Kidney (tissue), 14 donors: ENCODE measurements around the gene ELK4. TPM values are rescaled to one million over a fixed set of nuclear protein-coding genes. Genes with fewer than 3 reads are reported as not detected.

Experiments used
- DNase-seq, 5 donors: peaks; one replicate each; pipeline ENCODE4 v3.0.0-alpha.2; 2013 to 2020
- FAIRE-seq: peaks from 2 replicates; lab custom pipeline; 2012; peaks lifted over from hg19 to GRCh38; lab: Jason Lieb, UNC
- H3K27ac ChIP-seq, 2 donors: one replicate each; pipeline ENCODE4 v1.7.0; 2013; ENCODE audit warnings: low read depth in 2 of 2, low read length in 2 of 2, inconsistent platforms in 1 of 2
- H3K27me3 ChIP-seq: one replicate; pipeline ENCODE4 v1.7.1; 2013; ENCODE audit warnings: low read length, inconsistent platforms; ENCODE audit not compliant: control insufficient read depth, insufficient read depth
- H3K36me3 ChIP-seq, 3 donors: one replicate each; pipeline versions ENCODE4 v1.7.0 to v1.7.1; 2013; ENCODE audit warnings: low read length in 3 of 3, control low read depth in 1 of 3, inconsistent platforms in 1 of 3; ENCODE audit not compliant: insufficient read depth in 3 of 3, control insufficient read depth in 2 of 3
- H3K4me1 ChIP-seq, 3 donors: one replicate each; pipeline versions ENCODE4 v1.7.0 to v1.7.1; 2013; ENCODE audit warnings: low read length in 3 of 3, inconsistent platforms in 1 of 3, low read depth in 1 of 3; ENCODE audit not compliant: control insufficient read depth in 2 of 3, insufficient read depth in 2 of 3
- H3K4me3 ChIP-seq, 3 donors: one replicate each; pipeline versions ENCODE4 v1.7.0 to v1.8.1; 2013; ENCODE audit warnings: low read length in 3 of 3, control low read depth in 1 of 3, inconsistent platforms in 1 of 3
- H3K9ac ChIP-seq, 3 donors: one replicate each; pipeline versions ENCODE4 v1.7.0 to v1.7.1; 2013; ENCODE audit warnings: low read length in 3 of 3, control low read depth in 1 of 3, inconsistent platforms in 1 of 3
- H3K9me3 ChIP-seq, 3 donors: one replicate each; pipeline versions ENCODE4 v1.7.0 to v1.7.1; 2013; ENCODE audit warnings: low read length in 3 of 3, control low read depth in 1 of 3, inconsistent platforms in 1 of 3; ENCODE audit not compliant: control insufficient read depth in 2 of 3, insufficient read depth in 1 of 3
- intact Hi-C: fragments of 100-400 bp; cut with DNase I; formaldehyde crosslinking; loops from one replicate; pipeline ENCODE4 v1.11.1; 2022
- polyA plus RNA-seq: library from polyadenylated mRNA; stranded (reverse); fragments of 350-450 nt; fragmentation: Illumina TruSeq; extraction: RNeasy Lipid Tissue Mini Kit (QIAGEN cat#74804); gene quantifications from one replicate; pipeline ENCODE4 v1.2.3, GENCODE V29; 2014; ENCODE audit warnings: low read depth, low replicate concordance; ENCODE audit not compliant: insufficient read depth
- total RNA-seq: library from RNA; stranded (reverse); fragmentation: NEBNext Ultra II Directional; extraction: Animal tissue kit (Norgen Biotek cat#: 25700); gene quantifications from one replicate; pipeline ENCODE4 v1.2.1, GENCODE V29; 2021
- TF ChIP-seq, protein P1 (sequence below): IDR thresholded peaks from 3 replicates; pipeline ENCODE4 v1.5.1; 2012; ENCODE audit warnings: mild to moderate bottlenecking, moderate library complexity, borderline replicate concordance; ENCODE audit not compliant: insufficient read depth; ENCODE audit errors: extremely low read depth
- donor health status: control.
- donor health status: control.
- donor health status: control.
- donor health status: control.
- donor health status: control.
- donor health status: DM: yes; HTN: yes; CAD: no.
- donor health status: Normal renal cell carcinoma (clear cell type).

ELK4 gene
- total and polyA plus RNA-seq, 2 donors from 2014 or later: 4.2 to 87.3 TPM

GRCh38 chr1:205593967-205594366 lies 37.8 kb downstream of the ELK4 start:
- peaks cover 3 to 8% (median 7%) of the 10 kb centered on the region in 3 donors for H3K4me1 ChIP-seq
- peaks cover 0 to 4% (median 0%) of the 10 kb centered on the region in 3 donors for H3K36me3 ChIP-seq
- H3K27ac ChIP-seq: no peak overlapping the region
- no peak for FAIRE-seq
- no peak overlapping the region for H3K4me3 ChIP-seq
- no peaks in the 10 kb centered on the region for H3K9me3 ChIP-seq
- TF ChIP-seq, protein P1, sequence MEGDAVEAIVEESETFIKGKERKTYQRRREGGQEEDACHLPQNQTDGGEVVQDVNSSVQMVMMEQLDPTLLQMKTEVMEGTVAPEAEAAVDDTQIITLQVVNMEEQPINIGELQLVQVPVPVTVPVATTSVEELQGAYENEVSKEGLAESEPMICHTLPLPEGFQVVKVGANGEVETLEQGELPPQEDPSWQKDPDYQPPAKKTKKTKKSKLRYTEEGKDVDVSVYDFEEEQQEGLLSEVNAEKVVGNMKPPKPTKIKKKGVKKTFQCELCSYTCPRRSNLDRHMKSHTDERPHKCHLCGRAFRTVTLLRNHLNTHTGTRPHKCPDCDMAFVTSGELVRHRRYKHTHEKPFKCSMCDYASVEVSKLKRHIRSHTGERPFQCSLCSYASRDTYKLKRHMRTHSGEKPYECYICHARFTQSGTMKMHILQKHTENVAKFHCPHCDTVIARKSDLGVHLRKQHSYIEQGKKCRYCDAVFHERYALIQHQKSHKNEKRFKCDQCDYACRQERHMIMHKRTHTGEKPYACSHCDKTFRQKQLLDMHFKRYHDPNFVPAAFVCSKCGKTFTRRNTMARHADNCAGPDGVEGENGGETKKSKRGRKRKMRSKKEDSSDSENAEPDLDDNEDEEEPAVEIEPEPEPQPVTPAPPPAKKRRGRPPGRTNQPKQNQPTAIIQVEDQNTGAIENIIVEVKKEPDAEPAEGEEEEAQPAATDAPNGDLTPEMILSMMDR: no peak
- intact Hi-C loops: no loop called here
- no peak for DNase-seq
- no peaks in the 10 kb centered on the region for H3K27me3 ChIP-seq
- no peak overlapping the region for H3K9ac ChIP-seq

DNA sequence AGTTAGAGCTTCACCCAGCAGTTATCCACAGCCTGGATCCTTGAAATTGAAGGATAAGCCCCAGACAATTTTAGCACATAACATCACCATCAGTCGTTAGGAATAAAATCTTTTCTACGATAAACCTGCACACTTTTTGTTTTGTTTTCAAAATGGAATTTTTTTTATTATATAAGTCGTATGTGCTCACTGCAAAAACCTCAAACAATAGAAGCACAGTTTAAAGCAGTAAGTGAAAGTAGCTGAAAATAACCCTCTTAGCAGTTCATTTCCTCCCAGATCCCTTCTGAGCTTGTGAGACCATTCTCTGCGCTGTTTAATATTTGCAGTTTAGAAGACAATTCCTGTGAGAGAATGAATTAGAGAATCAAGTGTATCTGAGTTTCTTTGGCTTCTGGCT lies 38.3 kb downstream of the ELK4 start:
- TF ChIP-seq, protein P1: no peak
- no peak overlapping the region for H3K27ac ChIP-seq
- FAIRE-seq: no peak
- intact Hi-C loops: no loop called here
- peaks cover 3 to 4% (median 3%) of the 10 kb centered on the region in 3 donors for H3K4me1 ChIP-seq
- no peak for DNase-seq
- no peak overlapping the region for H3K4me3 ChIP-seq
- H3K36me3 ChIP-seq: peaks cover 0 to 4% (median 0%) of the 10 kb centered on the region in 3 donors
- no peaks in the 10 kb centered on the region for H3K9me3 ChIP-seq
- no peak overlapping the region for H3K9ac ChIP-seq
- no peaks in the 10 kb centered on the region for H3K27me3 ChIP-seq

DNA sequence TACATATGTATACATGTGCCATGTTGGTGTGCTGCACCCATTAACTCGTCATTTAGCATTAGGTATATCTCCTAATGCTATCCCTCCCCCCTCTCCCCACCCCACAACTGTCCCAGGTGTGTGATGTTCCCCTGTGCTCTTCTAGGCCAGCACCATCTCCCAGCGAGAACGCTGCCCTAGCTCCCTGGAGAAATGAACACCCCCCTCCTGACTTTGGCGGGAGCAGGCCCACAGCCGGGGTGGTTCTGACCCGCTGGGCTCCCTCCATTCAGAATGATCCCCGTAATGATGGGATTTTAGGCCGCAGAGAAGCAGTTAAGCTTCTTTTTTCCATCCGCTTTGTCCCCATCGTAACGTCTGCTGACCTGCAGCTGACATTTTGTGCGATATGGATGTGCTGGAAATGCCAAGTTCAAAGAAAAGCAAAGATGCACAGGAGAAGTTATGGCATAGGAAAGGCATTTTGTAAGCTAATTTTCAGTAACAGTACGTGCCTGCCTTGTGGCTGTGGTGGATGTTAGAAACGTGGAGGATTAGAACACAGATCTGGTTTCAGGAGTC lies 39.3 kb downstream of the ELK4 start:
- no peaks in the 10 kb centered on the region for H3K27me3 ChIP-seq
- TF ChIP-seq, protein P1: no peak
- peak overlapping the region; percentile 37 to 60 (median 42) for H3K4me3 ChIP-seq
- peaks cover 0 to 3% (median 3%) of the 10 kb centered on the region in 3 donors for H3K4me1 ChIP-seq
- no peak overlapping the region for H3K9ac ChIP-seq
- H3K36me3 ChIP-seq: peaks cover 0 to 4% (median 0%) of the 10 kb centered on the region in 3 donors
- H3K27ac ChIP-seq: no peak overlapping the region
- DNase-seq (peak in 1 of 5 donors; percentile 10), FAIRE-seq (no peak)
- H3K9me3 ChIP-seq: no peaks in the 10 kb centered on the region
- intact Hi-C loops: no loop called here
